Stimulated activated CD8-positive, alpha-beta memory T cell treated with anti-CD3 and anti-CD28 coated beads, Interleukin-15, amount 100 ng/mL, for 24 hours (primary cell): Measurements from ENCODE around the gene ULBP1.
A peak's percentile ranks its signal among the peaks of the same experiment; 100 is the strongest.
"Not testable (repeated sequence)": the region's sequence is repeated elsewhere in the genome, so short reads cannot be mapped to it uniquely, and the experiment has no call there.

Experiments used
- DNase-seq: peaks from one replicate; pipeline ENCODE4 v3.0.0-alpha.2; 2020; ENCODE audit warnings: low read depth

Gene ULBP1

GRCh38 chr6:149933461-149933860, 30.3 kb upstream of the ULBP1 start:
- no peak for DNase-seq

- no peak for DNase-seq
Observed at GRCh38 chr6:149934249-149935156, 29.2 kb upstream of the ULBP1 start.

GRCh38 chr6:149935246-149935645, 28.5 kb upstream of the ULBP1 start:
- DNase-seq = no peak

- no peak for DNase-seq
Observed at GRCh38 chr6:149935668-149936067, 28.1 kb upstream of the ULBP1 start.

GRCh38 chr6:149936743-149937142, 27.0 kb upstream of the ULBP1 start:
- no peak for DNase-seq

- not testable (repeated sequence) for DNase-seq
Observed at GRCh38 chr6:149938013-149938570, 25.7 kb upstream of the ULBP1 start.

- DNase-seq = no peak
Observed at GRCh38 chr6:149938571-149939355, 25.0 kb upstream of the ULBP1 start.

GRCh38 chr6:149939356-149939648, 24.4 kb upstream of the ULBP1 start:
- no peak for DNase-seq

- no peak for DNase-seq
Observed at GRCh38 chr6:149939909-149940671, 23.7 kb upstream of the ULBP1 start.

GRCh38 chr6:149940672-149940982, 23.1 kb upstream of the ULBP1 start:
- no peak for DNase-seq

GRCh38 chr6:149941583-149942460, 21.9 kb upstream of the ULBP1 start, which contains the start of gene ULBP2:
Gene ULBP2 (plus strand): TSS chr6:149942014. CDS start chr6:149942073, 59 bp downstream.
- peak; percentile 70 for DNase-seq

GRCh38 chr6:149942461-149942829, 21.3 kb upstream of the ULBP1 start:
- DNase-seq = no peak

- DNase-seq = not testable (repeated sequence)
Observed at GRCh38 chr6:149943321-149943720, 20.4 kb upstream of the ULBP1 start.

GRCh38 chr6:149945276-149945675, 18.5 kb upstream of the ULBP1 start:
- DNase-seq = not testable (repeated sequence)

- DNase-seq = not testable (repeated sequence)
Observed at GRCh38 chr6:149946631-149947030, 17.1 kb upstream of the ULBP1 start.

GRCh38 chr6:149947533-149947932, 16.2 kb upstream of the ULBP1 start:
- not testable (repeated sequence) for DNase-seq

- no peak for DNase-seq
Observed at GRCh38 chr6:149948011-149948410, 15.7 kb upstream of the ULBP1 start.

- DNase-seq = no peak
Observed at GRCh38 chr6:149948616-149949015, 15.1 kb upstream of the ULBP1 start.

- DNase-seq = no peak
Observed at GRCh38 chr6:149950423-149950822, 13.3 kb upstream of the ULBP1 start.

GRCh38 chr6:149951096-149951495, 12.6 kb upstream of the ULBP1 start:
- no peak for DNase-seq

- no peak for DNase-seq
Observed at GRCh38 chr6:149951626-149952025, 12.1 kb upstream of the ULBP1 start.
